ENCODE data around the gene TMPRSS5. TPM values are rescaled to one million over a fixed set of nuclear protein-coding genes. Genes with fewer than 3 reads are reported as not detected.

The TMPRSS5 gene
- total RNA-seq, 1 donor from 2014 or later: 1.3 TPM

GRCh38 chr11:113637636-113638035 lies 68.5 kb downstream of the TMPRSS5 start:
- peaks cover 4% of the 10 kb centered on the region for H3K27me3 Mint-ChIP-seq (ENCODE audit: unreplicated experiment)
- H3K9me3 Mint-ChIP-seq (ENCODE audit: unreplicated experiment): peaks cover 2% of the 10 kb centered on the region
- no peak overlapping the region for H3K27ac Mint-ChIP-seq (ENCODE audit: unreplicated experiment)
- no peak for DNase-seq
- no peak for TF ChIP-seq CTCF (IDR thresholded peaks at IDR 0.05; ENCODE audit: partially characterized antibody, unreplicated experiment)
- H3K36me3 Mint-ChIP-seq (ENCODE audit: unreplicated experiment): peaks cover 6% of the 10 kb centered on the region
- H3K4me3 Mint-ChIP-seq (ENCODE audit: unreplicated experiment): no peak overlapping the region
- H3K4me1 Mint-ChIP-seq (ENCODE audit: low read depth, unreplicated experiment): peaks cover 6% of the 10 kb centered on the region

Other genes with a start within 250 kb of the TMPRSS5 start
- 289 TPM for gene DRD2, start 230.9 kb downstream of the TMPRSS5 start, total RNA-seq (ENCODE audit: unreplicated experiment)
- 10.5 TPM for gene ZW10, start 67.4 kb upstream of the TMPRSS5 start, total RNA-seq (ENCODE audit: unreplicated experiment)
- gene CLDN25, start 73.5 kb upstream of the TMPRSS5 start, total RNA-seq (ENCODE audit: unreplicated experiment): not detected
- 20.0 TPM for gene USP28, start 169.3 kb upstream of the TMPRSS5 start, total RNA-seq (ENCODE audit: unreplicated experiment)
- not detected for gene HTR3B, start 198.5 kb upstream of the TMPRSS5 start, total RNA-seq (ENCODE audit: unreplicated experiment)